ENCODE measurements around the gene MYD88.

MYD88 gene

GRCh38 chr3:38114052-38114874 lies 24.2 kb upstream of the MYD88 start:
- no peak for DNase-seq

GRCh38 chr3:38114875-38115644 lies 23.4 kb upstream of the MYD88 start:
- no peak for DNase-seq

GRCh38 chr3:38115645-38116427 lies 22.6 kb upstream of the MYD88 start:
- no peak for DNase-seq

GRCh38 chr3:38116471-38117162 lies 21.8 kb upstream of the MYD88 start:
- DNase-seq, result no peak

- no peak for DNase-seq
Measured at GRCh38 chr3:38117163-38117716, 21.2 kb upstream of the MYD88 start.

- peak; percentile 5 for DNase-seq
Measured at GRCh38 chr3:38117748-38118420, 20.6 kb upstream of the MYD88 start.

- no peak for DNase-seq
Measured at GRCh38 chr3:38118421-38119247, 19.8 kb upstream of the MYD88 start.

GRCh38 chr3:38119248-38119544 lies 19.3 kb upstream of the MYD88 start:
- DNase-seq, result no peak

- no peak for DNase-seq
Measured at GRCh38 chr3:38119821-38120692, 18.4 kb upstream of the MYD88 start.

GRCh38 chr3:38120693-38121450 lies 17.6 kb upstream of the MYD88 start:
- no peak for DNase-seq

GRCh38 chr3:38121451-38121831 lies 17.0 kb upstream of the MYD88 start:
- DNase-seq, result no peak

- no peak for DNase-seq
Measured at GRCh38 chr3:38121832-38122461, 16.5 kb upstream of the MYD88 start.

GRCh38 chr3:38122712-38123290 lies 15.7 kb upstream of the MYD88 start:
- no peak for DNase-seq

- DNase-seq, result peak; percentile 19
Measured at GRCh38 chr3:38124324-38125122, 13.9 kb upstream of the MYD88 start.

- DNase-seq, result no peak
Measured at GRCh38 chr3:38125305-38126120, 12.9 kb upstream of the MYD88 start.

- DNase-seq, result no peak
Measured at GRCh38 chr3:38126121-38126892, 12.2 kb upstream of the MYD88 start.
